Rectal smooth muscle tissue (tissue), 1 donor: ENCODE results near the gene SEC16A.

Experiments
- H3K27ac ChIP-seq: one replicate; pipeline ENCODE4 v1.7.0; 2013; ENCODE audit warnings: low read depth, low read length, inconsistent platforms
- H3K27me3 ChIP-seq: one replicate; pipeline ENCODE4 v1.7.0; 2013; ENCODE audit warnings: low read length; ENCODE audit not compliant: control insufficient read depth, insufficient read depth
- H3K36me3 ChIP-seq: one replicate; pipeline ENCODE4 v1.7.0; 2013; ENCODE audit warnings: low read length; ENCODE audit not compliant: control insufficient read depth, insufficient read depth
- H3K4me1 ChIP-seq: one replicate; pipeline ENCODE4 v1.7.0; 2013; ENCODE audit warnings: low read length; ENCODE audit not compliant: control insufficient read depth, insufficient read depth
- H3K4me3 ChIP-seq: one replicate; pipeline ENCODE4 v1.7.0; 2013; ENCODE audit warnings: low read length
- H3K9ac ChIP-seq: one replicate; pipeline ENCODE4 v1.7.0; 2013; ENCODE audit warnings: low read length

SEC16A gene

DNA sequence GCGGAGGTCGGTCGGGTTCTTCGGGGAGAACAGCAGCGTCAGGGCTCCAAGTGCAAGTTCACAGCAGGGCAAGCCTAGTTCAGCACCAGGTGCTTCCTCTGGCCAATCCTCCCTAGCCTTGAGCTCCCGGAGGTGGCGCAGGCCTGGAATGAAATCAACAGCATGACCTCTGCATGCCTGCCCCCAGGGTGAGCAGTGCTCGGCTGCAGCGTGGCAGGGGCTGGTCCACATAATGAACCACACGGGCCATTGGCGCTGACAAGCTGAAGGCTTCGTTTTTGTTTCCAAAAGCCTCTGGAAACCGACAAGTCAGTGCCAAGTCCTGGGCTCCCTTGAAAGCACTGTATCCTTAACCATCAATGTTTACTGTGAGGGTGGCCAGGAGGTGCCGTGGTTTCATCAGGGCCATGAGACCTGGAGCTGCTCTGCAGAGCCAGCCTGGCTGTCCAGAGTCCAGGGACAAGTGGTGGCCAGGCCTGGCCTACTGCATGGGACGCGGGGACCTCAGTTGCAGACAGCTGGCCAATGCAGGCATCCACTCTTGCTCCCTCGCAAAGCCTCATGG is 41.1 kb downstream of the SEC16A start:
- H3K4me1 ChIP-seq, result peaks cover 11% of the 10 kb centered on the region
- peaks cover 26% of the 10 kb centered on the region for H3K36me3 ChIP-seq

GRCh38 chr9:136441191-136441680 is 41.6 kb downstream of the SEC16A start:
- Histone ChIP-seq H3K9ac (no peak overlapping the region), H3K27me3 (no peaks in the 10 kb centered on the region), H3K27ac (no peak overlapping the region), H3K36me3 (peaks cover 23% of the 10 kb centered on the region), H3K4me1 (peaks cover 11% of the 10 kb centered on the region), H3K4me3 (no peak overlapping the region)

More for the DNA sequence above, 41.1 kb downstream of the SEC16A start:
- H3K27me3 ChIP-seq, result no peaks in the 10 kb centered on the region
- no peak overlapping the region for H3K4me3 ChIP-seq
- H3K27ac ChIP-seq, result no peak overlapping the region
- no peak overlapping the region for H3K9ac ChIP-seq

DNA sequence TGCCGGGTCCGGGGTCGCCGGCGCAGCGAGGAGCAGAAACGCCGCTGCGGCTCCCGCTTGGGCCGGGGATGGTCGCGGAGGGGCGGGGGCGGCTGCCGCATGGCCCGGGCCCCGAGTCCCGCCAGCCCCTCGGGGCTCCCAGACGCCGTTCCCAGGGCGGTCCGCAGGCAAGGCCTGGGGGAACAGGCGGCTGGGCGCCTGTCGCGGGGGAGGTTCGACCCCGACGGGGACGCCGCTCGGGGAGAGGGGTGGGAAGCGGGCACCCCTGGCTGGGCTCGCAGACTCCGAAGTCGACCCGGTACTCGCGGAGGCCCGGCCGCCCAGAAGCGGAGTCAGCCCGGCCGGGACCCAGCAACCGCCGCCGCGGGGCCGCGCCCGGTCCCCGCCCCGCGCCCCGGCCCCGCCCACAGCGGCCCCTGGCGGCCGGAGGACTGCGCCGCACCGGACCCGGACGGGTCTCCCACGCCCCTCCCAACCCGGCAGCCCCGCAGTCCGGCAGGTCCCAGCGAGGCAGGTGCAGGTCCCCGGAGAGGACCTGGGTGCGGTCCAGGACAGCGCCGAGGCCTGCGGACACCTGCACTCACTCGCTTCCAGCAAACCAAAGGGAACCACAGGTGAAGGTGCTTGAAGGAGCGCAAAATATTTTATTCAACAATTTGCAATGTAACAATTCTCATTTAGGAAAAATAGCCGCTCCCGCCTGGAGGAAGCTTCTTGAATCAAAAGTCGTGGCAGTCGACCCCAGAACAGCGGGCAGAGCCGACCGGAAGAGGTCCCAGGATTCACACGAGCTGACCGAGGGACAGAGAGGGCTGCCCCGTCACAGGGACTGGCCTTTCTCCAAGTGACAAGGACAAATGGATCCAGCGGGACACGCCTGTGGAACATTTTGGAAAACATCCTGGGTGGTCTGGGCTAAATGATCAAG is 43.1 kb downstream of the SEC16A start, which contains the start of gene INPP5E:
INPP5E (minus strand) TSS at position 365 of the 928 bp plus-strand sequence. CDS start 426 bp downstream, outside the sequence.
- Histone ChIP-seq H3K4me1 (peaks cover 11% of the 10 kb centered on the region), H3K36me3 (peaks cover 18% of the 10 kb centered on the region), H3K4me3 (peak within 1 kb of the TSS; percentile 79), H3K27me3 (no peaks in the 10 kb centered on the region), H3K9ac (peak within 1 kb of the TSS; percentile 49), H3K27ac (peak within 1 kb of the TSS; percentile 52)

DNA sequence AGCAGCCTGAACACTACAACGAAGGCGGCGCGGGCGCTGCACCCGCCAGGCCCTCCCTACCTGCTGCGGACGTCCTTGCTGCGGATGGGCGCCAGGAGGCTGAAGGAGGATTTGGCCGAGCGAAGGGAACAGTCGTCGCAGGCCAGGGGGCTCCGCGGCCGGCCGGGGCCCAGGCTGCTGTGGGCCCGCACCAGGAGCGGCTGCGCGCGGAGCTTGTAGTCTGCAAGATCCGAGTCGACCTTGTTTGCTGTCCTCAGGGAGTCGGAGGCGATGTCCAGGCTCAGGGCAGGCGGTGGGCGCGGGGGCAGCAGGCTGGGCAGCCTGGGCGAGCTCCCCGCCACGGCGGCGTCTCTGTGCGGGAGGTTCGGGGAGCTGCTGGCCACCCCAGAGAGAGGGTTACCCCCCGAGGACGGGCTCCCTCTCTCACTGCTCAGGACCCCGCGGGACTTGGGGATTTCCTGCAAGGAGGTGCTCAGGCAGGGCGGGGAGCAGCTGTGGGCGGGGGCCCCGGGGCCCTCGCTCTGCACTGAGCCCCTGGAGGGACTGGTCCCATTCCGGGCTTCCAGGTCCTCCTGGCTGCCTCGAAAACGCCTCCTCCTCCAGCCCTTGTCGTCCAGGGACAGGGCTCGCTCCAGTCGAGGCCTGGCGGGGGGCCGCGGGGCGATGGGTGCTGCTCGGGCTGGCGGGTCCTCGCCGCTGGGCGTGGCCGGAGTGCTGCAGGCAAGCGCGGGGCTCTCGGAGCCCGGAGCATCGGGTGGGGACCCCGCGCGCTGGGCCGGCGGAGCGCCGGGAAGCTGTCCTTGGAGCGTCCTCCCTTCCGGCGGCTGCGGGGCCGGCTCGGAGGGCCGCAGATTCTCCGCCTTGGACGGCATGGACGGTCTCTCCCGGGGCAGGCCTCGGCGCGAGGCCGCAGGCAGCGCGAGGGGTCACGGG is 44.0 kb downstream of the SEC16A start:
- Histone ChIP-seq H3K36me3 (peaks cover 16% of the 10 kb centered on the region), H3K4me1 (peaks cover 11% of the 10 kb centered on the region), H3K27ac (no peak overlapping the region), H3K4me3 (peak overlapping the region; percentile 79), H3K9ac (peak overlapping the region; percentile 49), H3K27me3 (no peaks in the 10 kb centered on the region)

- H3K4me3 ChIP-seq, result peak overlapping the region; percentile 79
- peaks cover 11% of the 10 kb centered on the region for H3K4me1 ChIP-seq
- no peaks in the 10 kb centered on the region for H3K27me3 ChIP-seq
- peak overlapping the region; percentile 49 for H3K9ac ChIP-seq
- H3K36me3 ChIP-seq, result peaks cover 10% of the 10 kb centered on the region
- H3K27ac ChIP-seq, result no peak overlapping the region
Observed at GRCh38 chr9:136437839-136438547, 44.8 kb downstream of the SEC16A start.

DNA sequence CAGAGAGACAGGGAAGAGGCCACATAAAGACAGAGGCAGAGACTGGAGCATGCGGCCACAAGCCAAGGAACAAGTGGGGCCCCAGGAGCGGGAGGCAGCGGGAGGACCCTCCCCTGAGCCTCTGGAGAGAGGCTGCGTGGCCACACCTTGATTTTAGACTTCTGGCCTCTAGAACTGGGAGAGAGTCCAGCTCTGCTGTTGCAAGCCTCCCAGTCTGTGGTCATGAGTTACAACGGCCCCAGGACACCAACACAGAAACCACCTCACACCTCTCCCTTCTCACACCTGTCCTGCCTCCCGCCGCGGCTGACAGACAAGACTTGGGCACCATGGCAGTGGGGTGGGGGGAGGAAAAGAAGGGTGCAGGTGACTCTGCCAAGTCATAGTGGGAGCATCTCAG is 45.4 kb downstream of the SEC16A start:
- Histone ChIP-seq H3K4me3 (peak overlapping the region; percentile 79), H3K27me3 (no peaks in the 10 kb centered on the region), H3K4me1 (peaks cover 11% of the 10 kb centered on the region), H3K9ac (no peak overlapping the region), H3K36me3 (peaks cover 11% of the 10 kb centered on the region), H3K27ac (no peak overlapping the region)

- Histone ChIP-seq H3K27me3 (no peaks in the 10 kb centered on the region), H3K36me3 (peaks cover 11% of the 10 kb centered on the region), H3K4me3 (no peak overlapping the region), H3K4me1 (peaks cover 11% of the 10 kb centered on the region), H3K27ac (no peak overlapping the region), H3K9ac (no peak overlapping the region)
Observed at GRCh38 chr9:136436055-136436634, 46.7 kb downstream of the SEC16A start.

GRCh38 chr9:136434580-136435169 is 48.2 kb downstream of the SEC16A start:
- Histone ChIP-seq H3K27ac (no peak overlapping the region), H3K36me3 (peaks cover 13% of the 10 kb centered on the region), H3K27me3 (no peaks in the 10 kb centered on the region), H3K9ac (no peak overlapping the region), H3K4me3 (no peak overlapping the region), H3K4me1 (peaks cover 11% of the 10 kb centered on the region)

DNA sequence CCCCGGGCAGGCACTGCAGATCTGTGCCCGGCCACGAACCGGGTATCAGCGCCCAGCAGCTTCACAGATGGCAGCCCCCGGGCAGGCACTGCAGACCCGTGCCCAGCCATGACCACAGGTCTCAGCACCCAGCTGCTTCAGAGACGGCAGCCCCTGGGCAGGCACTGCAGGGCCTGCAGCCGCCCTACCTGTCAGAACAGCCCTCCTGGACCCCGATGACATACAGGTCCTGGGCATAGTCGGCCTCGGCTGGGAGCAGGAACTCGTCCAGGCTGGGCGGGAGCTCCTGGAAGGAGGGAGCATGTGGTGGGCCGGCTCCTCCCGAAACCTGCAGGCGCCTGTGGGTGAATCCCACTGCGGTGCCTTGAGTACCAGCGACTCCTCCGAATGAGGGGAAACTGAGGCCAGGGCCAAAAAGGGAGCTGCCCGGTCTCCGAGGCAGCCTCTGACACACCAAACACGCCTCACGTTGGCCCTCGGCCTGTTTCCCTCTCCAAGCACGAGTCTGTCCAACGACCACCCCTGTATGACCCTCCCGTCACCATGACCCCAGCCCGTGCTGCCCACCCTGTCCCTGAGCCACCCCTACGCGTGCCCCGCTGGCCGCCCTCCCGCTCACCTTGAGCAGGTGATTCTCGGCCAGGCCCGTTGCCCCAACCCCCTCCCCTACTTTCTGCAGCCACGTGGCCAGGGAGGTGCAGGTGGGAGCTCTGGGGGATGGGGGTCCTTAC is 48.8 kb downstream of the SEC16A start:
- H3K4me3 ChIP-seq, result no peak overlapping the region
- H3K9ac ChIP-seq, result no peak overlapping the region
- no peak overlapping the region for H3K27ac ChIP-seq
- H3K36me3 ChIP-seq, result peaks cover 13% of the 10 kb centered on the region
- H3K27me3 ChIP-seq, result no peaks in the 10 kb centered on the region
- H3K4me1 ChIP-seq, result peaks cover 11% of the 10 kb centered on the region

- no peak overlapping the region for H3K4me3 ChIP-seq
- H3K9ac ChIP-seq, result no peak overlapping the region
- no peaks in the 10 kb centered on the region for H3K27me3 ChIP-seq
- peaks cover 13% of the 10 kb centered on the region for H3K36me3 ChIP-seq
- H3K4me1 ChIP-seq, result peaks cover 9% of the 10 kb centered on the region
- H3K27ac ChIP-seq, result no peak overlapping the region
Observed at GRCh38 chr9:136433043-136433715, 49.7 kb downstream of the SEC16A start.
